Measurements from ENCODE around the gene TMEM184C. TPM values are rescaled to one million over a fixed set of nuclear protein-coding genes. Genes with fewer than 3 reads are reported as not detected.
A peak's percentile ranks its signal among the peaks of the same experiment; 100 is the strongest.

TMEM184C gene
- total RNA-seq, 1 donor from 2014 or later = 39.7 TPM

GRCh38 chr4:147591106-147591505, 26.1 kb upstream of the TMEM184C start:
- no peak for TF ChIP-seq CTCF (IDR thresholded peaks at IDR 0.05)
- peaks cover 42% of the 10 kb centered on the region for H3K4me1 Mint-ChIP-seq (ENCODE audit: unreplicated experiment)
- H3K27me3 Mint-ChIP-seq (ENCODE audit: unreplicated experiment) = no peaks in the 10 kb centered on the region
- H3K9me3 Mint-ChIP-seq (ENCODE audit: unreplicated experiment) = no peaks in the 10 kb centered on the region
- H3K4me3 Mint-ChIP-seq (ENCODE audit: unreplicated experiment) = no peak overlapping the region
- DNase-seq (ENCODE audit: extremely low spot score, unreplicated experiment) = no peak
- peak overlapping the region; percentile 87 for H3K27ac Mint-ChIP-seq (ENCODE audit: unreplicated experiment)
- no peaks in the 10 kb centered on the region for H3K36me3 Mint-ChIP-seq (ENCODE audit: unreplicated experiment)

GRCh38 chr4:147594107-147594506, 23.1 kb upstream of the TMEM184C start:
- Mint-ChIP-seq H3K4me3 (ENCODE audit: unreplicated experiment) (no peak overlapping the region), H3K36me3 (ENCODE audit: unreplicated experiment) (no peaks in the 10 kb centered on the region), H3K27me3 (ENCODE audit: unreplicated experiment) (no peaks in the 10 kb centered on the region), H3K9me3 (ENCODE audit: unreplicated experiment) (no peaks in the 10 kb centered on the region), H3K27ac (ENCODE audit: unreplicated experiment) (no peak overlapping the region), H3K4me1 (ENCODE audit: unreplicated experiment) (peaks cover 29% of the 10 kb centered on the region)
- no peak for DNase-seq (ENCODE audit: extremely low spot score, unreplicated experiment)
- TF ChIP-seq CTCF (IDR thresholded peaks at IDR 0.05) = no peak

GRCh38 chr4:147594578-147594977, 22.6 kb upstream of the TMEM184C start:
- H3K9me3 Mint-ChIP-seq (ENCODE audit: unreplicated experiment) = no peaks in the 10 kb centered on the region
- no peaks in the 10 kb centered on the region for H3K36me3 Mint-ChIP-seq (ENCODE audit: unreplicated experiment)
- no peak overlapping the region for H3K27ac Mint-ChIP-seq (ENCODE audit: unreplicated experiment)
- no peak for DNase-seq (ENCODE audit: extremely low spot score, unreplicated experiment)
- TF ChIP-seq CTCF (IDR thresholded peaks at IDR 0.05) = no peak
- H3K4me3 Mint-ChIP-seq (ENCODE audit: unreplicated experiment) = no peak overlapping the region
- no peaks in the 10 kb centered on the region for H3K27me3 Mint-ChIP-seq (ENCODE audit: unreplicated experiment)
- peaks cover 28% of the 10 kb centered on the region for H3K4me1 Mint-ChIP-seq (ENCODE audit: unreplicated experiment)

GRCh38 chr4:147596377-147596776, 20.8 kb upstream of the TMEM184C start:
- H3K4me1 Mint-ChIP-seq (ENCODE audit: unreplicated experiment) = peaks cover 23% of the 10 kb centered on the region
- no peaks in the 10 kb centered on the region for H3K9me3 Mint-ChIP-seq (ENCODE audit: unreplicated experiment)
- H3K27ac Mint-ChIP-seq (ENCODE audit: unreplicated experiment) = no peak overlapping the region
- TF ChIP-seq CTCF (IDR thresholded peaks at IDR 0.05) = peak; percentile 40
- no peak for DNase-seq (ENCODE audit: extremely low spot score, unreplicated experiment)
- no peaks in the 10 kb centered on the region for H3K27me3 Mint-ChIP-seq (ENCODE audit: unreplicated experiment)
- H3K36me3 Mint-ChIP-seq (ENCODE audit: unreplicated experiment) = no peaks in the 10 kb centered on the region
- H3K4me3 Mint-ChIP-seq (ENCODE audit: unreplicated experiment) = no peak overlapping the region

GRCh38 chr4:147596981-147597380, 20.2 kb upstream of the TMEM184C start:
- H3K36me3 Mint-ChIP-seq (ENCODE audit: unreplicated experiment) = no peaks in the 10 kb centered on the region
- no peak for TF ChIP-seq CTCF (IDR thresholded peaks at IDR 0.05)
- H3K27ac Mint-ChIP-seq (ENCODE audit: unreplicated experiment) = no peak overlapping the region
- H3K9me3 Mint-ChIP-seq (ENCODE audit: unreplicated experiment) = no peaks in the 10 kb centered on the region
- DNase-seq (ENCODE audit: extremely low spot score, unreplicated experiment) = no peak
- peaks cover 20% of the 10 kb centered on the region for H3K4me1 Mint-ChIP-seq (ENCODE audit: unreplicated experiment)
- no peak overlapping the region for H3K4me3 Mint-ChIP-seq (ENCODE audit: unreplicated experiment)
- no peaks in the 10 kb centered on the region for H3K27me3 Mint-ChIP-seq (ENCODE audit: unreplicated experiment)
